Adipose tissue (tissue), 3 donors: Measurements from ENCODE around the gene COL21A1. TPM values are rescaled to one million over a fixed set of nuclear protein-coding genes. Genes with fewer than 3 reads are reported as not detected.
"Not testable (repeated sequence)": the region's sequence is repeated elsewhere in the genome, so short reads cannot be mapped to it uniquely, and the experiment has no call there.

ENCODE experiments used
- H3K27ac ChIP-seq: one replicate; pipeline ENCODE4 v1.5.1; 2013; ENCODE audit warnings: low read depth, low read length
- WGBS, 3 donors: extraction: QIAGEN DNeasy Blood & Tissue Kit; methylation state at CpG; one replicate each; pipeline ENCODE4 v1.1.7; 2013; 5-methylcytosine and 5-hydroxymethylcytosine counted together
- polyA plus RNA-seq, 3 donors: library from polyadenylated mRNA; stranded (reverse); fragments of 200-250 nt; gene quantifications; one replicate each; pipeline ENCODE4 v1.2.3, GENCODE V29; 2013
- donor health status: healthy with polysubstance abuse.
- donor health status: Bipolar disorder and iron deficiency.
- donor health status: healthy.

The COL21A1 gene
- polyA plus RNA-seq, result 1 to 10 TPM in 2 of 3 donors, under 1 TPM in 1; 0.38 to 1.9 (median 1.4) TPM

DNA sequence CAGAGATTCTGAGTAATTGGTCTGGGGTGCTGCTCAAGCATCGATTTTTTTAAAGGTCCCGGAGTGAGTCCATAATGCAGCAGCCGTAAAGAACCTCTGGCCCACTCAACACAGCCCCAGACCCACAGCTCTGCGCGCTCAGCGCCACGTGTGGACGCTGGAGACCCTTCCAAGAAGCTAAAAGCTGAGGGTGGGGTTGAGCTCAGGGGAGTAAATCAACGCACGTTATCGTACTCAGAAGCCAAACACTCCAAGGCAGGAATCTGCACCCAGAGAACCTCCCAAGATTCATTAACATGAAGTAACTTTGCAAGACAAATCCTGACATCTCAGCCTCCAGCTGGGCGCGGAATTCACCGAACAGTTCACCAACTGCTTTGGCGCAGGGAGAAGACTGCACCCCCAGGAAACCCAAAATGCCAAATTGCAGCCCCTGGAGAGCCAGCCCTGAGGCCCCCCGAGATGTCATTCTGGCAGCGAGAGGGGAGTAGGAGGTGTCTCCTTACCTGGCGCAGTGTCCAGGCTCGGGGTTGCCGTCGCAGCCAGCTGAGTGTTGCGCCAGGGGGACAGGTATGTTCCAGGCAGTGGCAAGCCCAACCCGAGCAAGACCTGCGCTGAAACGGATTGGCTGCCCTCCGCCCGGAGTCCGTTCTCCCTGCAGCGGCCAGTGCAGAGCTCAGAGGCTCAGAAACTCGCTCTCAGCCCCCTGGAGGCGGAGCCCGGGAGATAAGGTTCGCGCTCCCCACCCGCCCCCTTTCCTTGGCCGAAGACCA, at the start of gene COL21A1:
TSS of gene COL21A1 (minus strand) at position 700 of the 773 bp plus-strand sequence. CDS start 64,962 bp downstream, outside the sequence.
- no peak within 1 kb of the TSS for H3K27ac ChIP-seq
- 4 to 9% (median 8%) methylated on average over 36 of the region's 36 CpGs for WGBS, 3 donors

DNA sequence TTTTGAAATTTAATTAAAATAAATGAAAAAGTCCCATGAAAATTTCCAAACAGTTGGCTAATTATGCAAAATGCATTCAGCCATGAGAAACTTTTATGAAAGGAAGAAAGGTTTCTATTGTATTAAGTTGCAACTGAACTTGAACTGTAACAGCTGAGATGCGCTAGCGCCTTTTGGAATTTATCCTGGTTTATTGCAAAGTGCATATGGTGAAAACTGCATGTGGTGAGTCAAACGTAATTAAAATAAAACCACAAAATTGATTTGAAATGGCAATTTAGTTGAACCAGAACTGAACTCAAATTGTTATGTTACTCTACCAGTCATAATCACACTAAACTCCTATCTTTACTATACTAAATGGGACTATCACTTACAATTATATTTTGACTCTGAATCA, 46.4 kb upstream of the COL21A1 start:
- H3K27ac ChIP-seq, result no peak overlapping the region
- WGBS, 3 donors, result 73 to 84% (median 84%) methylated on average over 3 of the region's 3 CpGs

DNA sequence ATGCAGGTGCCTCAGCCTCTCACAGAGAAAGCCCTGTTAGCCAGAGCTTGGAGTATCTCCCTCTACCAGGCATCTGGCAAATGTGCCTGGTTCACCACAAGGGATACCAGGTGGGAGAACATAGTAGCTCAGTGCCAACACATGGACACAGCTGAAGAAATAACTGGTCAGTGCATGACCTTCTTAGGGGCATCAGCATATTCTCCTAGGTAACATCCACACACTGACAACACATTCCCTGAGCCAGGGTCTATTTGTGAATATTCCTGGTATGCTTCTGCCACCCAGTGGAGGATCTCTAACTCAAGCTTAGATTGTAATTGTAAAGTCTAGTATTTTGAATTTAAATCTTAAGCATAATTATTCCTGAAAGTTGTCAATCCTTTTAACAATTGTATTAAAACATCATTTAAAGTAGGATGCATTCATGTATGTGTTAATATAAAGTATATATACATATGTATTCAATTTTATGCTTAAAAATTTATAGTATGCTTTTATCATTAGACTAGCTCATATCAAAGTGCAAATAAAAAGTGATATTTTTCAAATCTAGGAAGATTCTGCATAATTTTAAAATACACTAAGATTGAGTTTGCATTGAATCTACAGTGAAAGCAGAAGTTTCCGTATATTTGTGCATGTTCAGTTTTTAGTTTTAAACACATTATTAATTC, 45.3 kb upstream of the COL21A1 start:
- H3K27ac ChIP-seq, result no peak overlapping the region
- 65 to 74% (median 74%) methylated on average over 1 of the region's 1 CpG for WGBS, 3 donors

DNA sequence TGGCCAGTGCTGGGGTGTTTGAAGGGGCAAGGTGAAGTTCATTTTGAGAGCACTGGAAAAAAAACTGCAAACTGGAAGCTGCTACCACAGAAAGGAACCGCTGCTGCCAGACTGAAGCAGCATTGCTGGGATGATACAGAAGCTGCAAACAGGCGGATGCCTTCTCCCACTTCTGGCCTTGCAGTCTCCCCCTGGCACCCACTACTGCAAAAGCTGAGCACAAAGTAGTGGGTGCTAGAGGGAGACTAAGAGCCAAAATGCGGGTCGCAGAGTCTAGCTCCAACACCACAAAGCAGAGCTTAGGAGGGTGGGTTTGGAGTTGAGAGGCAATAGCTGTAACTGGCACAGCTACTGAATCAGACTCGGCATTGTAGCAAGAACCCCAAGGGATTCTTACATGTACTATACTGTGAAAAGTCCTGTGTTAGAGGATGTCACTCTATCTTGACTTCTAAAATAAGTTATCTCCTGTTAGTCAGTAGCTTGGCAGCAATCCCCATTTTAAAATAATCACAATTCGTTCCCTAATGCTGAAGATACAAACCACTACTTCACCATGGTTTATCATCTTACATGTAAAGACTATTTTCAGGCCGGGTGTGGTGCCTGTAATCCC, 44.0 kb upstream of the COL21A1 start:
- 62 to 70% (median 66%) methylated on average over 7 of the region's 7 CpGs for WGBS, 3 donors
- no peak overlapping the region for H3K27ac ChIP-seq

DNA sequence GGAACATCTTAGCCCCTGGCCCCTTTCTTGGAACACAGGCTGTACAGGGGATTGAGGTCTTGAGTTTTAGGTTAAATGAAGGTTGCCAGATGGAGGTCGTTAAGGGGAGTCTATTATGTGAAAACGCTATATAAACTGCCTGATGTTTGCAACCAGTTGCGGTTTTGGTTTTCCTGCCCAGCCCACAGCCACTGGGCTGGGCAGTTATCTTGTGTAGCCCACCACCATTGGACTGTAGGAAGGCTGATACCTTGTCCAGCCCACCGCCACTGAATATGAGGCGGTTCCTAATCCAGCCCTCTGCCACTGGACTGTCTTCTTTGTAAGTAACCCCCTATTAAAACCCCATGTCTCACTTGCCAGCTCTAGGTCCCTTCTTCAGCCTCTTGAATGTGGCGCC, 42.3 kb upstream of the COL21A1 start:
- H3K27ac ChIP-seq, result no peak overlapping the region
- WGBS, 3 donors, result 74 to 84% (median 77%) methylated on average over 6 of the region's 6 CpGs

DNA sequence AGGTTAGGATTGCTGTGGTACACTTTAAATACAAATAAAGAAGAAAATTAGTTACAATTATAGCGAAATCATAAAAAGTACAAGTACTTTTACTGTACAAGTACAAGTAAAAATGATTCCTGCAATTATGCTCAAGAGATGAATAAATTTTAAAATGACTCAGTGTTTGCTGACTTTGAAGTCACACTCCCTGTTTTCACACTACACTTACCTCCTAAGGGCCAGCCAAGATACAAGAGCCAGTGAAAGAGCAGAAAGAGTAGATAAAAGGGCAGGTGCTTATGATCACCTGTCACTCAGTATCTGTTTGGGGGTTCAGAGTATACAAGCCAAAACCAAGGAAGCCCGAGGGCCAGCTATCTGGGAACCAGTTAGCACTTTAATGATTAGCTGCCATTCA, 41.0 kb upstream of the COL21A1 start:
- no peak overlapping the region for H3K27ac ChIP-seq

DNA sequence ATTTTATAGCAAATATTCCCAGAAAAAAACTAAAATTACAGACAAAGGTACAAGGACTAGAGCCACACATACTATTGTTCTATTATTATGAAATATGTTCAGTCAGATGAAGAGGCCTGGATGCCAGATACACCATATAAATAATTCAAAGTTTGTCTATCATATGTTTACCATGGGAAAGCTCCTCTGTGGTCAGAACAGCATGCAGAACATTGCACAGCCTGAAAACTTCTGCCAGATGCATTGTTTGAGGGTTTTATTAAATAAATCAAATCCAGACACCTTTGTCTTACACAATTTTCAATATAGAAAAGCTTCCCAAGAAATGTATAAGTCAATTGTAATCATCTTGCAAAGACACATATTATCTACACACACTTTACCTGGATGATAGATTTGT, 35.0 kb upstream of the COL21A1 start:
- no peak overlapping the region for H3K27ac ChIP-seq

More for the DNA sequence above, 41.0 kb upstream of the COL21A1 start:
- 55 to 87% (median 77%) methylated on average over 2 of the region's 2 CpGs for WGBS, 3 donors

DNA sequence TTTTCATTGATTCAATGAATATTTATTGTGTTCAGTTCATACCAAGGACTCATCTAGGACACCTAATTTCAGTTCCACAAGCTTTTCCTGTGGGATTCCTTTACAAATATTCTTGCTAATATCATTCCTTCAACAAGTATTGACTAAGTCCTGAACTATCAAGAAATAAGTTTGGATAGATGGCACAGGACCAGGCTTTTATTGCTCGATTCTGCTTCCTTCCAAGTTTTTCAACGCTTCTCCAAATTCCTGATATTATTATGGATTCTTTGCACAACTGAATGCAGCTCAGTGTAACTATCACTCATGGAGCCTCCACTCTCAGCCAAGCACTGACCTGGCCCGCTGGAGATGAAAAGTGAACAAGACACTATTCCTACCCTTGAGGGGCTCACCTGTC, 32.7 kb upstream of the COL21A1 start:
- no peak overlapping the region for H3K27ac ChIP-seq
- 83 to 92% (median 87%) methylated on average over 3 of the region's 3 CpGs for WGBS, 3 donors

DNA sequence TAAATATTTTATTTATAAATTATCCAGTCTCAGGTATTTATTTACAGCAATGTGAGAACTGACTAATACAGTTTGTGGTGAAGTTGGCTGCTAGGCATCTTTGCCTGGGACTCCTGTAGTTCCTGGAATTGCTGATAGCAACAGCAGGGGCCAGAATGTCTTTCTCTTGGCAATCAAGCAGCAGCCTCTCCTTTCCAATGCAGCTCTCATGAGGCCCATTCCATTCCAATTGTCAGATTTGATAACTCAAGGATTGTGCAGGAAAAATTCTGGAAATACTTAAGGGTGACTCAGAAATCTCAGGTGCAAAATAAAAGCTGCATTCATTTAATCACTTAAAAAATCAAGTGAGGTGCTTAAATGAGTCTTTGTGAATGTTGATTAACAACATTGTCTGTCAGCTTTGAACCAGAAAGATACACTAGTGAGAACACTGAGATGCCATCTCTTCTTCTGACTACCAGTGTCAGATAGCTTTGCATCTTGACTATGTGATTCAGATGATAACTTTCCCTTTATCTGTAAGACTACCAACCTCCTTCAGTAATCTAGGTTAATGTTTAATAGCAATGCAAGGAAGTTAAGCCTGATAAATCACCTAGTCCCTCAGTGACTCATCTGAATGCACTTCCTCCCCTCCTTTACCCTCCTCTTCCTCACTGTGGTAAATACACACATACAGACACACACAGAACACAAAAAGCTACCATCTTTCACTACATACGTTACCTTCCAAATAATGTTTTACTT, 32.1 kb upstream of the COL21A1 start:
- H3K27ac ChIP-seq, result no peak overlapping the region
- 79 to 89% (median 88%) methylated on average over 1 of the region's 1 CpG for WGBS, 3 donors

DNA sequence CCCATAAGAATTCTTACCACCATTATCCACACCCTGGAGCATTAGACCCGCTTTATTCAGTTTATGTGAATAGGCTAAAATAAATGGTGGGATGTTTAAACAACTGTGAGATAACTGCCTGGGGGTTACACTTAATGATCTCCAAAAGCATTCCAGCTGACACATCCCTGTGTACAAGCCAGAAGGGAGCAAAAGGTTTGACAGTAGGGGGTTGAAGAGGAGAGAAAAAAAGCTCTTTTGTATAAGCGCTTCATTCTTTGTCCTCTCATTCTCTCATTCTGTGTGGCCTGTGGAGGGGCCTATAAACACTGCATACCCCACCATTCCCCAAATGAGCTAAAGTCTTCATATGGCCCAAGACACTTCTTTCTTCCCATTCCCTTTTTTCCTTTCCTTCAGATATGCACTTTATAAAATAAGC, 30.8 kb upstream of the COL21A1 start:
- WGBS, 3 donors, result 83 to 87% (median 85%) methylated on average over 2 of the region's 2 CpGs
- no peak overlapping the region for H3K27ac ChIP-seq

DNA sequence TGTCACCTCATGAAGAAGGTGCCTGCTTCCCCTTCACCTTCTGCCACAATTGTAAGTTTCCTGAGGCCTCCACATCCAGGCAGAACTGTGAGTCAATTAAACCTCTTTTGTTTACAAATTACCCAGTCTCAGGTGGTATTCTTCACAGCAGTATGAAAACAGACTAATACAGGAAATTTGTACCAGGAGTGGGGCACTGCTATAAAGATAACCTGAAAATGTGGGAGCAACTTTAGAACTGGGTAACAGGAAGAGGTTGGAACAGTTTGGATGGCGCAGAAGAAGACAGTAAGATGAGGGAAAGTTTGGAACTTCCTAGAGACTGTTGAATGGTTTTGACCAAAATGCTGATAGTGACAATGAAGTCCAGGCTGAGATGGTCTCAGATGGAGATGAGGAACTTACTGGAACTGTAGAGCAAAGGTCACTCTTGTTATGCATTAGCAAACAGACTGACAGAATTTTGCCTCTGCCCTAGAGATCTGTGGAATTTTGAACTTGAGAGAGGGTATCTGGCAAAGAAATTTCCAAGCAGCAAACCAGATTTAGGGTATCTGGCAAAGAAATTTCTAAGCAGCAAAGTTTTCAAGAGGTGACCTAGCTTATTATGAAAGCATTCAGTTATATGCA, 23.5 kb upstream of the COL21A1 start:
- no peak overlapping the region for H3K27ac ChIP-seq
- 89 to 98% (median 90%) methylated on average over 1 of the region's 1 CpG for WGBS, 3 donors

DNA sequence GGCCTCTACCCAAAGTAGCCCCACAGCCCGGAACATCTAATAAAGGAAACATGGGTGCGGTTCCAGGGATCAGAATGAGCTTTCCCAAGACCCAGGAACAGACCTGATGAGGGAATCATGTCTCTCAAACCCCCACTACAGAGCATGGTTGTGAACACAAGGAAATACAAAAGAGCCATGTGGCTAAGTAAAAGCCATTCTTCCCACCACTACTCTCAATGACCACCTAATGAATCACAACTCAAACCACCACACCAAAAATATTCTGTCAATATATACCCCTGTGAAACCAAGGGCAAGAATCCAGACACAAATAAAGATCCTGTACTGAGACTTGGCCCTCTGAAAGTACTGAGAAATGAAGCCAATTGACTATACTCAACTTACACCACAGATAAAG, 20.9 kb upstream of the COL21A1 start:
- WGBS, 3 donors, result 88 to 92% (median 89%) methylated on average over 2 of the region's 2 CpGs
- no peak overlapping the region for H3K27ac ChIP-seq

DNA sequence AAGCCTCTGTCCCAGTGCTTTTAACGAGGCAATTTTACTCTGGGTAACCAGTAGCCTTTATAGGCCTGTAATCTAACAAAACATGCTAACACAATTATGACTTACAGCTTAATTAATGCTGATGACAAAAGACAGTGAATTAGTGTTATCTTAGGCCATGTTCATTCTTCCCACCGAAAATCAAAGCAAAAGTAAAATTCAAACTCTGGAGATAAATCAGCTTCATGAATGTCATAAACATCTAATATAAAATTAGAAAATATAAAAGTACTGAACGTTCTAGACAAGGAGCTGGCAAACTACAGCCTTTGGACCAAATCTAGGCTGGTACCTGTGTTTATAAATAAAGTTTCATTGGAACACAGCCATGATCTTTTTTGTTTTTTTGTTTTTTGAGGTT, 18.6 kb upstream of the COL21A1 start:
- H3K27ac ChIP-seq, result no peak overlapping the region
- WGBS, 3 donors, result 47 to 52% (median 49%) methylated on average over 3 of the region's 3 CpGs

DNA sequence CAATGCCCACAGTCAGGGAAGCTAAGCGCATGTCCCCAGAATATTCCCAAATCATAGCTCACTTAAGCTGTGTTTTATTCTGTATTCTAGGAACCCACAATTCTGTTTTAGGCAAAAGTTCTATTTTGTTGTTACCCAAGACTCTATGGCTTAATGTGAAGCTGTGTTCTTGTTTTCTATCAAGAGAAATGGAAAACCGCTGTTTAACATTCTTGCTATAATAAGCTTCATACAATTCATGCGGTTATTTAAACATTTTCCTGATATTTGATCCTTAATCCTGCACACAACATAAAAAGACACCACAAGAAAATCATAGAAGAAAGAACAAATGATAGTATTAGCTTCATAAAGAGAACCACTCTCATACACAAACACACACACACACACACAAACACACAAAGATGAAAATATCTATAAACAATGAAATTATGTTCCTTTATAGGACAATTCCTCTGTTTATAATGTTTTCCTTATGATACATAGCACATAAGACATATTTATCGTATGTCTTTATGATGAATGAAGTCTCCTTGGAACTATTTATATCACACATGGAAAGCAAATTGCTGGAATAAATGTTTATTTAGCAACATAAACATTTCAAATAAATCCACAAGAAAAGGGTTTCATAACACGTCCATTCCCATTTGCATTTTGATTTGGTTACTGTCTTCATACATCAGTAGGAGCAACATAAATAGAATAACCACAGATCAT, 16.4 kb upstream of the COL21A1 start:
- 68 to 70% (median 69%) methylated on average over 5 of the region's 5 CpGs for WGBS, 3 donors
- no peak overlapping the region for H3K27ac ChIP-seq

DNA sequence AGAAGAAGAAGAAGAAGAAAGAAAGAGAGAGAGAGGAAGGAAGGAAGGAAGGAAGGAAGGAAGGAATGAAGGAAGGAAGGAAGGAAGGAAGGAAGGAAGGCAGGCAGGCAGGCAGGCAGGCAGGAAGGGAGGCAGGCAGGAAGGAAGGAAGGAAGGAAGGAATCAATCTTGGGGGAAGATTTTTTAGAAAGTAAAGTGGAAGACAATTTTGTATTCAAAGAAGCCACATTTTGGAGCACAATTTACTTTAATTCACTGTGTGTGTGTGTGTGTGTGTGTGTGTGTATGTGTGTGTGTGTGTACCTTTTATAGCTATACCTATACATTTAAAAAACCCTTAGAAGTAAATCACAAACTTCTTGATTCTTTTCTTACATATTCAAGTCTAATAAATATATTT, 13.2 kb upstream of the COL21A1 start:
- H3K27ac ChIP-seq, result not testable (repeated sequence)

DNA sequence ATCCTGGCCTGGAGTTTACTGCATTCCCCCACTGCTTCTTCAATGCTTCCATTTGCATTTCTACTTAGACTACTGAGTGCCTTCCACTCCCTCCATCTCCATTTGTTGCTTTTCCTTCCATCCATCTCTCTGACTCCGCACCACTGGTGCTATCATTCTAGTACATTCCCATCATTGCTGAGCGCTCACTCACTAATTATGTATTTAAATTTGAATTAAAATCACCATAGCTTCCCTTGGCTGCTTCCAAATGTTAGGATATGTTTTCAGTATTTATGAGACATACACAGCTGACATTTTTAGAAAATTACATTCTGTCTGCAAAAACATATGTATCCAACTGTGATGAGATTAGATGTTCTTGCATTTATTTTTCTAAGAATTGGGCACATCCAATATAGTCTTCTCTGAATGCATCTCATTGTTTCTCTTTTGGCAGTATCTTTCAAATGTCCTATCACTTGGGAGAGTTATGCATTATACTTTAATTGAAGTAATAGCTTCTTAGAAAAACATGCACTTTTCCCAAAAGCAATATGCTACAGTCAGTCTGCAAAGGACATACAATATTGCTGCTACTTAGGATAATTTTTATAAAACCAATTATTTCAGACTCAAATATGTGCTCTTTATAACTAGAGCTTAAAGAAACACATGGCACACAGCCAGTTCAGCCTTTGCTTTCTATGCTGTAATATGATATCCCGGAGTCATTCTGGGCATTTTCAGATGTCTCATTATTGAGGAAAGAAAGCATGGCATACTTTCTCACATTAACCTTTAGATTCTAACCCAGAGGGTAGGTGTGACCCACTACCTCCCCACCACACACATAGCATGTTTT, 12.1 kb upstream of the COL21A1 start:
- 70 to 83% (median 80%) methylated on average over 3 of the region's 3 CpGs for WGBS, 3 donors
- no peak overlapping the region for H3K27ac ChIP-seq

DNA sequence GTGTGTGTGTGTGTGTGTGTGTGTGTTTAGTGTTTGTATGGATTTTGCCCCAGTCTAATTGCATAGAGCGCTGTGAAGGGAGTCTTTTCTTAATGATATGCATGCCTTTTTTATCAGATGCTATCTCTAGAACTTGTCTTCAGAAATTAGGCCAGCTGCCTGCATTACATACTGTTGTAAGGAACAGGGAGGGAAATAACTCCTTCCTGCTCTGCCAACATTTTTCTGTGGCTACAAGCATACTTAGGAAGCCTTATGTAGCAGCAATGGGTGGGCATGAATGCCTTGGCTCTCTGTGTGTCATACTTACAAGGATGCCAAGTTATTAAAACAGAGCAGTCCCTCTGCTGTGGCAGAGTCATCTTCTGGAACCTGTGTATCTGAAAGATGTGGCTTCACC, 8.0 kb upstream of the COL21A1 start:
- 72 to 90% (median 72%) methylated on average over 1 of the region's 1 CpG for WGBS, 3 donors
- no peak overlapping the region for H3K27ac ChIP-seq
